GM12878 (cell line): Measurements from ENCODE around the gene CITED2. TPM values are rescaled to one million over a fixed set of nuclear protein-coding genes. Genes with fewer than 3 reads are reported as not detected.

Experiments
- ATAC-seq: fragments of 200-7000 bp; cut with Tn5 transposase; 3 replicates; pipeline ENCODE4 v1.9.1; 2020; ENCODE audit warnings: mild to moderate bottlenecking, moderate library complexity
- BruUV-seq: library from RNA; stranded (reverse); fragments of 400-500 nt; replicated peaks from 2 replicates; lab custom pipeline; 2021; lab: Mats Ljungman, UMichigan
- CTCF ChIA-PET: fragments of 300-600 bp; sonication (Branson Sonifier 250); formaldehyde crosslinking; extraction: SDS; loops from one replicate; lab custom pipeline; 2021; ENCODE audit warnings: inconsistent platforms; lab: Yijun Ruan, JAX
- POLR2A ChIA-PET: fragments of 350-600 bp; formaldehyde crosslinking; extraction: SDS; loops from one replicate; lab custom pipeline; 2021; ENCODE audit warnings: inconsistent platforms; lab: Charles Lee
- RAD21 ChIA-PET: fragments of 300-600 bp; sonication (Branson Sonifier 250); formaldehyde crosslinking; loops from one replicate; lab custom pipeline; 2023; ENCODE audit warnings: antibody characterized with exemption; ENCODE audit not compliant: unreplicated experiment; lab: Charles Lee
- SMC1A ChIA-PET: fragments of 300-600 bp; sonication (Branson Sonifier 250); formaldehyde crosslinking; loops from one replicate; lab custom pipeline; 2023; ENCODE audit not compliant: unreplicated experiment, uncharacterized antibody; lab: Charles Lee
- DNase-seq: peaks from one replicate; pipeline ENCODE4 v3.0.0-alpha.2; 2011; ENCODE audit warnings: low read depth, low spot score
- FAIRE-seq: peaks from 3 replicates; lab custom pipeline; 2011; peaks lifted over from hg19 to GRCh38; lab: Jason Lieb, UNC
- H2AFZ ChIP-seq: 2 replicates; pipeline ENCODE4 v1.6.0; 2011; ENCODE audit warnings: low read depth, low read length, control low read depth; ENCODE audit not compliant: control insufficient read depth
- H3K27ac ChIP-seq: 2 replicates; pipeline ENCODE4 v1.5.1; 2011; ENCODE audit warnings: control low read depth; ENCODE audit not compliant: control insufficient read depth, insufficient read depth
- H3K27me3 ChIP-seq, 2 experiments: replicated peaks in 1 of 2; 2 replicates each; pipeline versions ENCODE4 v1.6.0 to v1.6.1; 2011; ENCODE audit warnings: low read length in 1 of 2; ENCODE audit not compliant: control insufficient read depth in 2 of 2, insufficient read depth in 2 of 2
- H3K36me3 ChIP-seq, 2 experiments: 2 replicates each; pipeline ENCODE4 v1.5.1; 2011; ENCODE audit warnings: low read length in 1 of 2; ENCODE audit not compliant: control insufficient read depth in 2 of 2, insufficient read depth in 2 of 2
- H3K4me1 ChIP-seq: 2 replicates; pipeline ENCODE4 v1.6.1; 2011; ENCODE audit warnings: mild to moderate bottlenecking, low read length, moderate library complexity, mixed read lengths; ENCODE audit not compliant: control insufficient read depth, insufficient read depth
- H3K4me2 ChIP-seq: 2 replicates; pipeline ENCODE4 v1.6.0; 2011; ENCODE audit warnings: control low read depth; ENCODE audit not compliant: control insufficient read depth, insufficient read depth
- H3K4me3 ChIP-seq: fragments of 200-600 bp; sonication (generic); 2 replicates; pipeline ENCODE4 v1.5.1; 2016
- H3K79me2 ChIP-seq: 2 replicates; pipeline ENCODE4 v1.6.0; 2011; ENCODE audit warnings: low read length; ENCODE audit not compliant: control insufficient read depth, insufficient read depth
- H3K9ac ChIP-seq: 2 replicates; pipeline ENCODE4 v1.8.0; 2011; ENCODE audit warnings: low read length, control low read depth, mixed read lengths; ENCODE audit not compliant: control insufficient read depth, insufficient read depth
- H3K9me3 ChIP-seq: replicated peaks from 3 replicates; pipeline ENCODE4 v1.5.1; 2011; ENCODE audit warnings: mild to moderate bottlenecking, low read length; ENCODE audit not compliant: control insufficient read depth, insufficient read depth
- H4K20me1 ChIP-seq: 2 replicates; pipeline ENCODE4 v1.6.0; 2011; ENCODE audit not compliant: control insufficient read depth, insufficient read depth
- BMI1 ChIP-seq: fragments of 450-650 bp; IDR thresholded peaks from 2 replicates; pipeline ENCODE4 v1.6.1; 2016; ENCODE audit warnings: mild to moderate bottlenecking, moderate library complexity, borderline replicate concordance
- CHD4 ChIP-seq: fragments of 200-600 bp; sonication (generic); IDR thresholded peaks from 2 replicates; pipeline ENCODE4 v1.6.1; 2016; ENCODE audit warnings: mild to moderate bottlenecking
- CUX1 ChIP-seq: IDR thresholded peaks from 2 replicates; pipeline ENCODE4 v1.6.1; 2012; ENCODE audit warnings: improper control_type of control experiment, low read depth, low read length; ENCODE audit not compliant: insufficient replicate concordance
- E2F4 ChIP-seq: IDR thresholded peaks from 2 replicates; pipeline ENCODE4 v1.6.1; 2012; ENCODE audit warnings: low read depth, low read length, improper control_type of control experiment
- GATAD2B ChIP-seq: fragments of 450-650 bp; conservative IDR thresholded peaks from 2 replicates; pipeline ENCODE4 v1.6.1; 2017; ENCODE audit warnings: low read depth, mild to moderate bottlenecking, moderate library complexity
- NR2C2 ChIP-seq: IDR thresholded peaks from 2 replicates; pipeline ENCODE4 v1.6.1; 2011; ENCODE audit warnings: borderline replicate concordance, low read depth; ENCODE audit not compliant: control insufficient read depth, insufficient read length
- PAX8 ChIP-seq: fragments of 450-650 bp; IDR thresholded peaks from 2 replicates; pipeline ENCODE4 v1.6.1; 2017; ENCODE audit warnings: mild to moderate bottlenecking, moderate library complexity
- PKNOX1 ChIP-seq: fragments of 450-650 bp; IDR thresholded peaks from 2 replicates; pipeline ENCODE4 v1.6.1; 2016; ENCODE audit warnings: mild to moderate bottlenecking
- RELA ChIP-seq: fragments of 450-650 bp; IDR thresholded peaks from 2 replicates; pipeline ENCODE4 v1.8.0; 2014; ENCODE audit warnings: borderline replicate concordance; ENCODE audit not compliant: partially characterized antibody
- RFX5 ChIP-seq: IDR thresholded peaks from 2 replicates; pipeline ENCODE4 v1.6.1; 2011; ENCODE audit warnings: low read depth, low read length, improper control_type of control experiment
- SRF ChIP-seq, 2 experiments: IDR thresholded peaks; 2 replicates each; pipeline ENCODE4 v1.6.1; 2011; ENCODE audit warnings: low read depth in 2 of 2, low read length in 2 of 2, mild to moderate bottlenecking in 1 of 2, moderate library complexity in 1 of 2
- SUPT20H ChIP-seq: IDR thresholded peaks from 2 replicates; pipeline ENCODE4 v1.6.1; 2011; ENCODE audit warnings: low read depth, mild to moderate bottlenecking, low read length, moderate library complexity, borderline replicate concordance; ENCODE audit not compliant: control insufficient read depth
- TCF7 ChIP-seq: IDR thresholded peaks from 2 replicates; pipeline ENCODE4 v1.6.1; 2014; ENCODE audit warnings: antibody characterized with exemption, borderline replicate concordance
- ZNF217 ChIP-seq: fragments of 450-650 bp; IDR thresholded peaks from 2 replicates; pipeline ENCODE4 v1.6.1; 2017; ENCODE audit warnings: antibody characterized with exemption, mild to moderate bottlenecking
- WGBS: methylation state at CpG from one replicate; pipeline ENCODE4 v1.1.6; 2016; ENCODE audit warnings: low lambda C conversion rate; ENCODE audit not compliant: insufficient replicate concordance, insufficient coverage; ENCODE audit errors: missing lambda C conversion rate; 5-methylcytosine and 5-hydroxymethylcytosine counted together
- in situ Hi-C: fragments of 300-500 bp; cut with MboI; formaldehyde crosslinking; loops from 9 replicates; pipeline ENCODE4 v1.14.3; 2018; ENCODE audit warnings: mixed read lengths
- intact Hi-C: fragments of 100-400 bp; cut with micrococcal nuclease; formaldehyde crosslinking; loops from one replicate; pipeline ENCODE4 v1.14.2; 2022; ENCODE audit not compliant: unreplicated experiment
- polyA plus RNA-seq, 11 experiments: library from polyadenylated mRNA; depleted of rRNA in 4 of 11; unstranded in 6 of 11; stranded (reverse) in 5 of 11; fragments of >200 nt; fragmentation: Nextera tagmentation in 4 of 11; fragmentation: Illumina TruSeq in 1 of 11; extraction: Ambion mirVana in 4 of 11; extraction: Trizol in 1 of 11; gene quantifications; 1 replicate in 1 of 11; 2 replicates in 10 of 11; pipeline versions ENCODE4 v1.2.1 to v1.2.3, GENCODE V29; 2011 to 2016; ENCODE audit warnings: inconsistent platforms in 2 of 11, missing spikeins in 2 of 11, low read depth in 1 of 11
- total RNA-seq, 4 experiments: library from RNA; depleted of rRNA in 3 of 4; stranded (reverse); fragments of >200 nt in 3 of 4; fragmentation: Illumina TruSeq in 1 of 4; extraction: Trizol in 1 of 4; gene quantifications; 2 replicates each; pipeline versions ENCODE4 v1.2.1 to v1.2.3, GENCODE V29; 2013 to 2021
- TF ChIP-seq, protein P1 (sequence below): IDR thresholded peaks from 2 replicates; pipeline ENCODE4 v1.6.1; 2011; ENCODE audit warnings: borderline replicate concordance, low read depth, mild to moderate bottlenecking, moderate library complexity, mixed read lengths, low read length; ENCODE audit not compliant: insufficient read depth; ENCODE audit errors: extremely low read length

The CITED2 gene
- total and polyA plus RNA-seq, 10 of the 15 experiments (the other 5 are each of a cell fraction or from before 2014, with no cell fraction given): 0.08 to 20.0 (median 7.3) TPM

DNA sequence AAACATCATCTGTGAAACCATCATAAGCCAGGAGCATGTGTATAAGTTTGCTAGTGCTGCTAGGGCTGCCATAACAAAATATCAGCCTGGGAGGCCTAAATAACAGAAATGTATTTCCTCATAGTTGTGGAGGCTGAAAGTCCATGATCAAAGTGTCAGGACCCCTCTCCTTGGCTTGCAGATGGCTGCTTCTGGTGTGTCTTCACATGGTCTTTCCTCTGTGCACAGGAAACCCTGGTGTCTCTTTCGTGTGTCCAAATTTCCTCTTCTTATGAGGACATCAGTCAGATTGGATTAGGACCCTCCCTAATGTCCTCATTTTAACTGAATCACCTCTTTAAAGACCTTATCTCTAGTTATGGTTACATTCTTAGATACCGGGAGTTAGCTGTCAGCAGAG, 6.2 kb upstream of the CITED2 start:
- Histone ChIP-seq H2AFZ (no peak overlapping the region), H3K4me3 (no peak overlapping the region), H4K20me1 (no peaks in the 10 kb centered on the region), H3K9ac (no peak overlapping the region), H3K27me3 (no peaks in the 10 kb centered on the region), H3K4me1 (no peaks in the 10 kb centered on the region), H3K36me3 (no peaks in the 10 kb centered on the region), H3K79me2 (no peaks in the 10 kb centered on the region), H3K9me3 (no peaks in the 10 kb centered on the region), H3K27ac (no peak overlapping the region), H3K4me2 (no peak overlapping the region)
- ChIA-PET CTCF (no interaction called here), POLR2A (interaction anchor here (0.6 to 0.7 kb wide), 2 partner anchors 163 to 310 kb away, joined by 3 to 5 read pairs; no protein-coding TSS in a partner anchor), SMC1A (interaction anchor here (0.8 kb wide), 1 partner anchor 11 kb away, joined by 3 read pairs; no protein-coding TSS in a partner anchor), RAD21 (interaction anchor here (1.1 kb wide), 1 partner anchor 11 kb away, joined by 3 read pairs; no protein-coding TSS in a partner anchor)
- TF ChIP-seq PAX8: no peak
- TF ChIP-seq NR2C2: no peak
- TF ChIP-seq BMI1: no peak
- no peak for TF ChIP-seq PKNOX1
- TF ChIP-seq GATAD2B: no peak
- no peak for TF ChIP-seq E2F4
- TF ChIP-seq TCF7: no peak
- TF ChIP-seq RFX5: no peak
- TF ChIP-seq RELA: no peak
- TF ChIP-seq, protein P1, sequence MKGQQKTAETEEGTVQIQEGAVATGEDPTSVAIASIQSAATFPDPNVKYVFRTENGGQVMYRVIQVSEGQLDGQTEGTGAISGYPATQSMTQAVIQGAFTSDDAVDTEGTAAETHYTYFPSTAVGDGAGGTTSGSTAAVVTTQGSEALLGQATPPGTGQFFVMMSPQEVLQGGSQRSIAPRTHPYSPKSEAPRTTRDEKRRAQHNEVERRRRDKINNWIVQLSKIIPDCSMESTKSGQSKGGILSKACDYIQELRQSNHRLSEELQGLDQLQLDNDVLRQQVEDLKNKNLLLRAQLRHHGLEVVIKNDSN: no peak
- no peak for TF ChIP-seq CHD4
- TF ChIP-seq SUPT20H: no peak
- TF ChIP-seq CUX1: no peak
- TF ChIP-seq ZNF217: no peak
- TF ChIP-seq SRF (IDR thresholded peaks at IDR 0.05; ENCODE audit: low read depth in 2 of 2, low read length in 2 of 2): no peak
- WGBS: 47% methylated on average over 2 of the region's 2 CpGs
- in situ Hi-C loops (no loop called here), intact Hi-C loops (no loop called here)
- no TSS peak for BruUV-seq
- FAIRE-seq: no peak
- no peak for DNase-seq
- no peak for ATAC-seq
